ENCODE results near the gene DHRS9.

The DHRS9 gene

GRCh38 chr2:169093535-169093934, 24.2 kb downstream of the DHRS9 start:
- in situ Hi-C loops (cut with HindIII; ENCODE audit: low pct_ligation_motif_present, low sequenced_read_pairs): no loop called here
- Histone ChIP-seq H3K4me3 (ENCODE audit: low read depth, low read length) (no peak overlapping the region), H3K27ac (no peak overlapping the region), H3K36me3 (replicated peaks) (no peaks in the 10 kb centered on the region), H3K27me3 (replicated peaks) (no peaks in the 10 kb centered on the region)
- no peak for DNase-seq
- no peak for TF ChIP-seq CTCF (IDR thresholded peaks at IDR 0.05; ENCODE audit: low read depth, low read length, missing control alignments)

- Histone ChIP-seq H3K36me3 (replicated peaks) (no peaks in the 10 kb centered on the region), H3K27ac (no peak overlapping the region), H3K4me3 (ENCODE audit: low read depth, low read length) (no peak overlapping the region), H3K27me3 (replicated peaks) (no peaks in the 10 kb centered on the region)
- TF ChIP-seq CTCF (IDR thresholded peaks at IDR 0.05; ENCODE audit: low read depth, low read length, missing control alignments): no peak
- DNase-seq: no peak
- in situ Hi-C loops (cut with HindIII; ENCODE audit: low pct_ligation_motif_present, low sequenced_read_pairs): no loop called here
Measured at GRCh38 chr2:169094676-169095075, 25.3 kb downstream of the DHRS9 start.

GRCh38 chr2:169095621-169096105, 26.3 kb downstream of the DHRS9 start:
- peak; percentile 89 for DNase-seq
- no peaks in the 10 kb centered on the region for H3K36me3 ChIP-seq (replicated peaks)
- H3K27me3 ChIP-seq (replicated peaks): no peaks in the 10 kb centered on the region
- H3K4me3 ChIP-seq (ENCODE audit: low read depth, low read length): no peak overlapping the region
- TF ChIP-seq CTCF (IDR thresholded peaks at IDR 0.05; ENCODE audit: low read depth, low read length, missing control alignments): no peak
- H3K27ac ChIP-seq: peak overlapping the region; percentile 13
- in situ Hi-C loops (cut with HindIII; ENCODE audit: low pct_ligation_motif_present, low sequenced_read_pairs): no loop called here

GRCh38 chr2:169104848-169105247, 35.5 kb downstream of the DHRS9 start:
- Histone ChIP-seq H3K27ac (no peak overlapping the region), H3K27me3 (replicated peaks) (no peaks in the 10 kb centered on the region), H3K4me3 (ENCODE audit: low read depth, low read length) (no peak overlapping the region), H3K36me3 (replicated peaks) (no peaks in the 10 kb centered on the region)
- no peak for TF ChIP-seq CTCF (IDR thresholded peaks at IDR 0.05; ENCODE audit: low read depth, low read length, missing control alignments)
- in situ Hi-C loops (cut with HindIII; ENCODE audit: low pct_ligation_motif_present, low sequenced_read_pairs): no loop called here
- no peak for DNase-seq

GRCh38 chr2:169105476-169105875, 36.1 kb downstream of the DHRS9 start:
- H3K27me3 ChIP-seq (replicated peaks): no peaks in the 10 kb centered on the region
- in situ Hi-C loops (cut with HindIII; ENCODE audit: low pct_ligation_motif_present, low sequenced_read_pairs): no loop called here
- no peak overlapping the region for H3K4me3 ChIP-seq (ENCODE audit: low read depth, low read length)
- no peak overlapping the region for H3K27ac ChIP-seq
- no peaks in the 10 kb centered on the region for H3K36me3 ChIP-seq (replicated peaks)
- no peak for DNase-seq
- TF ChIP-seq CTCF (IDR thresholded peaks at IDR 0.05; ENCODE audit: low read depth, low read length, missing control alignments): no peak

- TF ChIP-seq CTCF (IDR thresholded peaks at IDR 0.05; ENCODE audit: low read depth, low read length, missing control alignments): no peak
- Histone ChIP-seq H3K27me3 (replicated peaks) (no peaks in the 10 kb centered on the region), H3K27ac (no peak overlapping the region), H3K36me3 (replicated peaks) (no peaks in the 10 kb centered on the region), H3K4me3 (ENCODE audit: low read depth, low read length) (no peak overlapping the region)
- no peak for DNase-seq
- in situ Hi-C loops (cut with HindIII; ENCODE audit: low pct_ligation_motif_present, low sequenced_read_pairs): no loop called here
Measured at GRCh38 chr2:169106134-169106533, 36.8 kb downstream of the DHRS9 start.
